Adrenal gland (tissue), 12 donors: ENCODE results near the gene SEPTIN7. TPM values are rescaled to one million over a fixed set of nuclear protein-coding genes. Genes with fewer than 3 reads are reported as not detected.

Experiments used
- DNase-seq, 7 donors: peaks; one replicate each; pipeline ENCODE4 v3.0.0-alpha.2; 2019 to 2020
- H3K27ac ChIP-seq, 5 donors: fragments of 200-600 bp; sonication (generic) in 4 of 5; 1 replicate in 3 of 5; 2 replicates in 2 of 5; pipeline versions ENCODE4 v1.5.1 to v1.8.0; 2016 to 2020; ENCODE audit warnings: mild to moderate bottlenecking in 1 of 5
- H3K27me3 ChIP-seq: fragments of 200-600 bp; 2 replicates; pipeline ENCODE4 v1.8.0; 2021
- H3K36me3 ChIP-seq, 2 donors: fragments of 200-600 bp; replicated peaks in 1 of 2; 1 replicate in 1 of 2; 2 replicates in 1 of 2; pipeline versions ENCODE4 v1.5.1 to v1.8.0; 2018 to 2022
- H3K4me1 ChIP-seq, 2 donors: fragments of 200-600 bp; replicated peaks in 1 of 2; 1 replicate in 1 of 2; 2 replicates in 1 of 2; pipeline versions ENCODE4 v1.5.1 to v1.8.0; 2018 to 2021
- H3K4me3 ChIP-seq, 4 donors: fragments of 200-600 bp; sonication (generic) in 3 of 4; one replicate each; pipeline ENCODE4 v1.5.1; 2016 to 2018
- H3K9me3 ChIP-seq, 3 donors: fragments of 200-600 bp; sonication (generic) in 1 of 3; replicated peaks in 1 of 3; 1 replicate in 2 of 3; 2 replicates in 1 of 3; pipeline versions ENCODE4 v1.5.1 to v1.8.0; 2016 to 2021
- CTCF ChIP-seq, 6 experiments: fragments of 450-650 bp in 4 of 6; fragments of 200-600 bp in 2 of 6; sonication (generic) in 1 of 6; IDR thresholded peaks; 1 replicate in 5 of 6; 2 replicates in 1 of 6; pipeline versions ENCODE4 v1.5.1 to v1.8.0; 2016 to 2021; ENCODE audit warnings: antibody characterized with exemption in 6 of 6, mild to moderate bottlenecking in 2 of 6, moderate library complexity in 1 of 6
- POLR2A ChIP-seq, 2 donors: fragments of 450-650 bp; IDR thresholded peaks; one replicate each; pipeline ENCODE4 v1.6.1; 2017; ENCODE audit warnings: antibody characterized with exemption in 2 of 2, mild to moderate bottlenecking in 2 of 2, moderate library complexity in 1 of 2
- WGBS, 4 donors: extraction: QIAGEN DNeasy Blood & Tissue Kit in 2 of 4; methylation state at CpG; one replicate each; pipeline versions ENCODE4 v1.1.5 to v1.1.7; 2013 to 2017; 5-methylcytosine and 5-hydroxymethylcytosine counted together
- intact Hi-C, 2 donors: fragments of 100-400 bp; cut with DNase I; formaldehyde crosslinking; loops; one replicate each; pipeline versions ENCODE4 v1.14.1 to v1.15.0; 2022 to 2023
- polyA plus RNA-seq, 3 donors: library from polyadenylated mRNA; stranded (reverse); fragments of 200-250 nt in 2 of 3; fragments of 350-450 nt in 1 of 3; fragmentation: Illumina TruSeq in 1 of 3; extraction: RNeasy Lipid Tissue Mini Kit (QIAGEN cat#74804) in 1 of 3; gene quantifications; one replicate each; pipeline ENCODE4 v1.2.3, GENCODE V29; 2013 to 2014
- total RNA-seq, 9 donors: library from RNA; depleted of rRNA in 4 of 9; stranded (reverse); fragments of >200 nt in 4 of 9; fragments of 120-200 nt in 1 of 9; fragmentation: NEBNext Ultra II Directional in 1 of 9; extraction: Animal tissue kit (Norgen Biotek cat#: 25700) in 1 of 9; gene quantifications; one replicate each; pipeline versions ENCODE4 v1.1.0 to v1.2.4, GENCODE V29; 2013 to 2023
- donor health status: healthy with polysubstance abuse.
- donor health status: Bipolar disorder and iron deficiency.
- donor health status: DM: yes; HTN: yes; CAD: no.
- donor health status: DM: no; HTN: no; CAD: no.
- donor health status: DM: no; HTN: no; CAD: no.
- donor health status: DM: yes; HTN: yes; CAD: no.

SEPTIN7 gene
- total and polyA plus RNA-seq, 12 donors: 72.3 to 267 (median 155) TPM

- Histone ChIP-seq H3K27me3 (no peaks in the 10 kb centered on the region), H3K4me3 (no peak overlapping the region), H3K27ac (no peak overlapping the region), H3K9me3 (peaks cover 0 to 5% (median 3%) of the 10 kb centered on the region in 3 donors), H3K4me1 (peaks cover 4 to 5% of the 10 kb centered on the region in 2 donors), H3K36me3 (no peaks in the 10 kb centered on the region)
- intact Hi-C loops: no loop called here
- DNase-seq: no peak
- WGBS, 4 donors: 83 to 92% (median 85%) methylated on average over 2 of the region's 2 CpGs
- TF ChIP-seq CTCF (IDR thresholded peaks at IDR 0.05): no peak
- no peak for TF ChIP-seq POLR2A (IDR thresholded peaks at IDR 0.05)
Measured at GRCh38 chr7:35817181-35817580, 16.3 kb downstream of the SEPTIN7 start.

GRCh38 chr7:35817930-35818329, 17.1 kb downstream of the SEPTIN7 start:
- Histone ChIP-seq H3K27me3 (no peaks in the 10 kb centered on the region), H3K4me1 (peaks cover 5 to 7% of the 10 kb centered on the region in 2 donors), H3K27ac (no peak overlapping the region), H3K36me3 (no peaks in the 10 kb centered on the region), H3K9me3 (peaks cover 0 to 5% (median 3%) of the 10 kb centered on the region in 3 donors), H3K4me3 (no peak overlapping the region)
- DNase-seq: no peak
- TF ChIP-seq POLR2A (IDR thresholded peaks at IDR 0.05): no peak
- TF ChIP-seq CTCF (IDR thresholded peaks at IDR 0.05): no peak
- 95 to 99% (median 98%) methylated on average over 2 of the region's 2 CpGs for WGBS, 4 donors
- intact Hi-C loops: no loop called here

GRCh38 chr7:35818513-35818912, 17.7 kb downstream of the SEPTIN7 start:
- no peak overlapping the region for H3K4me3 ChIP-seq
- DNase-seq: no peak
- intact Hi-C loops: no loop called here
- H3K27me3 ChIP-seq: no peaks in the 10 kb centered on the region
- no peak overlapping the region for H3K27ac ChIP-seq
- H3K4me1 ChIP-seq: peaks cover 8 to 11% of the 10 kb centered on the region in 2 donors
- peaks cover 0 to 5% (median 3%) of the 10 kb centered on the region in 3 donors for H3K9me3 ChIP-seq
- no peaks in the 10 kb centered on the region for H3K36me3 ChIP-seq
- no peak for TF ChIP-seq POLR2A (IDR thresholded peaks at IDR 0.05)
- TF ChIP-seq CTCF (IDR thresholded peaks at IDR 0.05): no peak

- TF ChIP-seq CTCF (IDR thresholded peaks at IDR 0.05) (no peak), POLR2A (IDR thresholded peaks at IDR 0.05) (no peak)
- 68 to 72% (median 71%) methylated on average over 3 of the region's 3 CpGs for WGBS, 4 donors
Measured at GRCh38 chr7:35819310-35819709, 18.5 kb downstream of the SEPTIN7 start.

More at GRCh38 chr7:35819310-35819709, 18.5 kb downstream of the SEPTIN7 start:
- DNase-seq: no peak
- Histone ChIP-seq H3K4me1 (peaks cover 15 to 19% of the 10 kb centered on the region in 2 donors), H3K27me3 (no peaks in the 10 kb centered on the region), H3K4me3 (no peak overlapping the region), H3K9me3 (peaks cover 0 to 5% (median 3%) of the 10 kb centered on the region in 3 donors), H3K27ac (no peak overlapping the region), H3K36me3 (no peaks in the 10 kb centered on the region)
- intact Hi-C loops: no loop called here
